Thyroid gland (tissue), 4 donors: ENCODE measurements around the gene NR1H2.

ENCODE experiments used
- POLR2A ChIP-seq, 2 donors: fragments of 450-650 bp; IDR thresholded peaks; one replicate each; pipeline ENCODE4 v1.6.1; 2017; ENCODE audit warnings: antibody characterized with exemption in 2 of 2, mild to moderate bottlenecking in 2 of 2, moderate library complexity in 1 of 2
- TF ChIP-seq, protein P1 (sequence below), 6 experiments: fragments of 200-600 bp in 3 of 6; fragments of 450-650 bp in 3 of 6; sonication (generic) in 3 of 6; IDR thresholded peaks; one replicate each; pipeline ENCODE4 v1.5.1; 2016 to 2019; ENCODE audit warnings: antibody characterized with exemption in 6 of 6, mild to moderate bottlenecking in 2 of 6, inconsistent platforms in 1 of 6, moderate library complexity in 1 of 6

DNA sequence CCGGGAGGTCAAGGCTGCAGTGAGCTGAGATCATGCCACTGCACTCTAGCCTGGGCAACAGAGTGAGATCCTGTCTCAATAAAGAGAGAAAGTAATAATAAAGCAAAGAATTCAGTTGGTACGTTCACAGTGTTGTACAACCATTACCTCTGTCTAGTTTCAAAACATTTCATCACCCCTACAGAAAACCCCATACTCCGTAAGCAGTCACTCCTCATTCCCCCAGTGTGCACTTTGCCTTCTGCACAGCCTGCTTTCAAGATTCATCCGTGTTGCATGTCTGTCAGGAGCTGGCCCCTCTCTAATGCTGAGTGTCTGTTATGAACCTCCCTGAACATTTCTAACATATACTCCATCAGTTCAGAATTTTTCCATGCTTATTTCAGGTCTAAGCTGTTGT, 17.3 kb downstream of the NR1H2 start:
- TF ChIP-seq, protein P1, sequence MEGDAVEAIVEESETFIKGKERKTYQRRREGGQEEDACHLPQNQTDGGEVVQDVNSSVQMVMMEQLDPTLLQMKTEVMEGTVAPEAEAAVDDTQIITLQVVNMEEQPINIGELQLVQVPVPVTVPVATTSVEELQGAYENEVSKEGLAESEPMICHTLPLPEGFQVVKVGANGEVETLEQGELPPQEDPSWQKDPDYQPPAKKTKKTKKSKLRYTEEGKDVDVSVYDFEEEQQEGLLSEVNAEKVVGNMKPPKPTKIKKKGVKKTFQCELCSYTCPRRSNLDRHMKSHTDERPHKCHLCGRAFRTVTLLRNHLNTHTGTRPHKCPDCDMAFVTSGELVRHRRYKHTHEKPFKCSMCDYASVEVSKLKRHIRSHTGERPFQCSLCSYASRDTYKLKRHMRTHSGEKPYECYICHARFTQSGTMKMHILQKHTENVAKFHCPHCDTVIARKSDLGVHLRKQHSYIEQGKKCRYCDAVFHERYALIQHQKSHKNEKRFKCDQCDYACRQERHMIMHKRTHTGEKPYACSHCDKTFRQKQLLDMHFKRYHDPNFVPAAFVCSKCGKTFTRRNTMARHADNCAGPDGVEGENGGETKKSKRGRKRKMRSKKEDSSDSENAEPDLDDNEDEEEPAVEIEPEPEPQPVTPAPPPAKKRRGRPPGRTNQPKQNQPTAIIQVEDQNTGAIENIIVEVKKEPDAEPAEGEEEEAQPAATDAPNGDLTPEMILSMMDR (IDR thresholded peaks at IDR 0.05): no peak
- no peak for TF ChIP-seq POLR2A (IDR thresholded peaks at IDR 0.05)
